Prostate gland (tissue), 2 donors: ENCODE measurements around the gene HPN. TPM values are rescaled to one million over a fixed set of nuclear protein-coding genes. Genes with fewer than 3 reads are reported as not detected.

Experiments used
- DNase-seq: peaks from one replicate; pipeline ENCODE4 v3.0.0-alpha.2; 2019; ENCODE audit warnings: low spot score
- H3K27ac ChIP-seq, 2 donors: fragments of 200-600 bp; sonication (generic); 2 replicates each; pipeline ENCODE4 v1.5.1; 2017 to 2019
- H3K27me3 ChIP-seq: fragments of 200-600 bp; sonication (generic); replicated peaks from 2 replicates; pipeline ENCODE4 v1.5.1; 2019; ENCODE audit not compliant: insufficient read depth
- H3K36me3 ChIP-seq, 2 donors: fragments of 200-600 bp; sonication (generic); 1 replicate in 1 of 2; 2 replicates in 1 of 2; pipeline versions ENCODE4 v1.5.1 to v1.8.1; 2017 to 2019
- H3K4me1 ChIP-seq: fragments of 200-600 bp; sonication (generic); replicated peaks from 2 replicates; pipeline ENCODE4 v1.5.1; 2019
- H3K4me3 ChIP-seq, 2 donors: fragments of 200-600 bp; sonication (generic); 2 replicates each; pipeline ENCODE4 v1.5.1; 2017 to 2019
- H3K9me3 ChIP-seq: fragments of 200-600 bp; sonication (generic); 2 replicates; pipeline ENCODE4 v1.5.1; 2017
- POLR2A ChIP-seq: fragments of 450-650 bp; IDR thresholded peaks from one replicate; pipeline ENCODE4 v1.6.1; 2016; ENCODE audit warnings: antibody characterized with exemption, mild to moderate bottlenecking
- POLR2AphosphoS5 ChIP-seq: sonication (generic); formaldehyde crosslinking; IDR thresholded peaks from one replicate; pipeline ENCODE4 v1.6.1; 2017; ENCODE audit warnings: antibody characterized with exemption
- WGBS: methylation state at CpG from one replicate; pipeline ENCODE4 v1.1.5; 2018; 5-methylcytosine and 5-hydroxymethylcytosine counted together
- intact Hi-C: fragments of 100-400 bp; cut with DNase I; formaldehyde crosslinking; loops from one replicate; pipeline ENCODE4 v1.14.2; 2022
- total RNA-seq, 2 donors: library from RNA; depleted of rRNA; stranded (reverse); fragments of >200 nt; gene quantifications; one replicate each; pipeline ENCODE4 v1.1.0, GENCODE V29; 2016
- TF ChIP-seq, protein P1 (sequence below), 4 experiments: fragments of 200-600 bp in 2 of 4; fragments of 450-650 bp in 2 of 4; sonication (generic) in 2 of 4; IDR thresholded peaks; 1 replicate in 3 of 4; 2 replicates in 1 of 4; pipeline ENCODE4 v1.5.1; 2016 to 2019; ENCODE audit warnings: antibody characterized with exemption in 4 of 4, mild to moderate bottlenecking in 2 of 4, moderate library complexity in 2 of 4

Gene HPN
- total RNA-seq, 2 donors from 2014 or later: 14.8 to 22.6 TPM

GRCh38 chr19:35015270-35015953, 26.1 kb upstream of the HPN start:
- Histone ChIP-seq H3K36me3 (peaks cover 11 to 17% of the 10 kb centered on the region in 2 donors), H3K9me3 (no peaks in the 10 kb centered on the region), H3K4me3 (no peak overlapping the region), H3K27ac (no peak overlapping the region), H3K27me3 (no peaks in the 10 kb centered on the region), H3K4me1 (no peaks in the 10 kb centered on the region)
- WGBS: 90% methylated on average over 14 of the region's 16 CpGs
- intact Hi-C loops: no loop called here
- TF ChIP-seq, protein P1, sequence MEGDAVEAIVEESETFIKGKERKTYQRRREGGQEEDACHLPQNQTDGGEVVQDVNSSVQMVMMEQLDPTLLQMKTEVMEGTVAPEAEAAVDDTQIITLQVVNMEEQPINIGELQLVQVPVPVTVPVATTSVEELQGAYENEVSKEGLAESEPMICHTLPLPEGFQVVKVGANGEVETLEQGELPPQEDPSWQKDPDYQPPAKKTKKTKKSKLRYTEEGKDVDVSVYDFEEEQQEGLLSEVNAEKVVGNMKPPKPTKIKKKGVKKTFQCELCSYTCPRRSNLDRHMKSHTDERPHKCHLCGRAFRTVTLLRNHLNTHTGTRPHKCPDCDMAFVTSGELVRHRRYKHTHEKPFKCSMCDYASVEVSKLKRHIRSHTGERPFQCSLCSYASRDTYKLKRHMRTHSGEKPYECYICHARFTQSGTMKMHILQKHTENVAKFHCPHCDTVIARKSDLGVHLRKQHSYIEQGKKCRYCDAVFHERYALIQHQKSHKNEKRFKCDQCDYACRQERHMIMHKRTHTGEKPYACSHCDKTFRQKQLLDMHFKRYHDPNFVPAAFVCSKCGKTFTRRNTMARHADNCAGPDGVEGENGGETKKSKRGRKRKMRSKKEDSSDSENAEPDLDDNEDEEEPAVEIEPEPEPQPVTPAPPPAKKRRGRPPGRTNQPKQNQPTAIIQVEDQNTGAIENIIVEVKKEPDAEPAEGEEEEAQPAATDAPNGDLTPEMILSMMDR (IDR thresholded peaks at IDR 0.05): no peak
- TF ChIP-seq POLR2A (no peak), POLR2AphosphoS5 (no peak)
- DNase-seq: no peak

DNA sequence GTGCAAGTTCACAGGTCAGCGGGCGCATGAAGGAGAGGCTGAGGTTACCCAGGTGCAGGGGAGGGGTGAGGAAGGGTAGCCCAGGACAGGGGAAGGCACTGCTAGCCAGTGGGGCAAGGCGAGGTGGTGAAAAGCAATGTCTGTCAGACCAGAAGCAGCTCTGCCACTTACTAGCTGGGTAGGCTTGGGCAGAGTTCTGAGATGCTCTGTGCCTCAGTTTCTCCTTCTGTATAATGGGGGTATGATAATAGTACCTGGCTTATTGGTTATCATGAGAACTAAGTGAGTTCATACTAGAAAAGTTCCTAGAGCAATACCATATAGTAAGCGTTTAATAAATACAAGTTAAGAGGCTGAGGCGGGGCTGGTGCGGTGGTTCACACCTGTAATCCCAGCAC, 25.6 kb upstream of the HPN start:
- Histone ChIP-seq H3K4me3 (no peak overlapping the region), H3K36me3 (peaks cover 13 to 15% of the 10 kb centered on the region in 2 donors), H3K9me3 (no peaks in the 10 kb centered on the region), H3K27me3 (no peaks in the 10 kb centered on the region), H3K27ac (no peak overlapping the region), H3K4me1 (no peaks in the 10 kb centered on the region)
- intact Hi-C loops: no loop called here
- 97% methylated on average over 6 of the region's 6 CpGs for WGBS
- TF ChIP-seq POLR2AphosphoS5: no peak
- TF ChIP-seq, protein P1 (IDR thresholded peaks at IDR 0.05): no peak
- TF ChIP-seq POLR2A: no peak
- no peak for DNase-seq

- 86% methylated on average over 3 of the region's 3 CpGs for WGBS
These were observed 24.0 kb upstream of the HPN start for GRCh38 chr19:35017507-35017906.

GRCh38 chr19:35018379-35018778, 23.1 kb upstream of the HPN start:
- TF ChIP-seq POLR2A: no peak
- no peak for TF ChIP-seq POLR2AphosphoS5
- TF ChIP-seq, protein P1 (IDR thresholded peaks at IDR 0.05): no peak
- Histone ChIP-seq H3K4me3 (no peak overlapping the region), H3K27ac (no peak overlapping the region), H3K4me1 (no peaks in the 10 kb centered on the region), H3K27me3 (no peaks in the 10 kb centered on the region), H3K9me3 (no peaks in the 10 kb centered on the region), H3K36me3 (peaks cover 22 to 28% of the 10 kb centered on the region in 2 donors)
- intact Hi-C loops: no loop called here
- WGBS: 93% methylated on average over 4 of the region's 4 CpGs
- no peak for DNase-seq

More at GRCh38 chr19:35017507-35017906, 24.0 kb upstream of the HPN start:
- Histone ChIP-seq H3K27me3 (no peaks in the 10 kb centered on the region), H3K27ac (no peak overlapping the region), H3K9me3 (no peaks in the 10 kb centered on the region), H3K4me3 (no peak overlapping the region), H3K4me1 (no peaks in the 10 kb centered on the region), H3K36me3 (peaks cover 22 to 26% of the 10 kb centered on the region in 2 donors)
- TF ChIP-seq POLR2AphosphoS5 (no peak), POLR2A (no peak)
- TF ChIP-seq, protein P1 (IDR thresholded peaks at IDR 0.05): no peak
- intact Hi-C loops: no loop called here
- DNase-seq: no peak

DNA sequence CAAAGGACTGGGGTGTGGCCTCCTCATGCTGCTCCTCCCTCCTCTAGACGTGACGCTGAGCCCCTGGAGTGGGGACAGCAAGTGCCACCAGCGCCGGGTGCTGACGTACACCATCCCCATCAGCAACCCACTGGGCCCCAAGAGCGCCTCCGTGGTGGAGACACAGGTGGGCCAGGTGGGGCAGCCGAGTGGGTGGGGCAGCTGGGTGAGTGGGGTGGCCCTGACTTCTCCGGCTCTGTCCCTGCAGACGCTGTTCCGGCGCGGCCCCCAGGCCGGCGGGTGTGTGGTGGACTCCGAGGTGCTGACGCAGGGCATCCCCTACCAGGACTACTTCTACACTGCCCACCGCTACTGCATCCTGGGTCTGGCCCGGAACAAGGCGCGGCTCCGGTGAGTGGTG, 22.4 kb upstream of the HPN start:
- Histone ChIP-seq H3K27ac (no peak overlapping the region), H3K9me3 (no peaks in the 10 kb centered on the region), H3K27me3 (no peaks in the 10 kb centered on the region), H3K4me3 (no peak overlapping the region), H3K36me3 (peaks cover 22 to 28% of the 10 kb centered on the region in 2 donors), H3K4me1 (no peaks in the 10 kb centered on the region)
- DNase-seq: no peak
- WGBS: 90% methylated on average over 22 of the region's 22 CpGs
- TF ChIP-seq, protein P1 (IDR thresholded peaks at IDR 0.05): no peak
- TF ChIP-seq POLR2AphosphoS5 (no peak), POLR2A (no peak)
- intact Hi-C loops: no loop called here
